Brain microvascular endothelial cell (primary cell): ENCODE measurements around the gene CHST9.
A peak's percentile ranks its signal among the peaks of the same experiment; 100 is the strongest.
"Not testable (repeated sequence)": the region's sequence is repeated elsewhere in the genome, so short reads cannot be mapped to it uniquely, and the experiment has no call there.

Experiments used
- DNase-seq: peaks from one replicate; pipeline ENCODE4 v3.0.0-alpha.2; 2020
- H3K27ac ChIP-seq: fragments of 250-450 bp; sonication (Bioruptor Pico); 2 replicates; pipeline ENCODE4 v1.5.1; 2020; ENCODE audit warnings: mild to moderate bottlenecking, moderate library complexity
- H3K27me3 ChIP-seq: fragments of 250-450 bp; sonication (Bioruptor Pico); replicated peaks from 2 replicates; pipeline ENCODE4 v1.5.1; 2020; ENCODE audit warnings: mild to moderate bottlenecking
- H3K36me3 ChIP-seq: fragments of 250-450 bp; sonication (Bioruptor Pico); replicated peaks from 2 replicates; pipeline ENCODE4 v1.5.1; 2020; ENCODE audit warnings: mild to moderate bottlenecking
- H3K4me3 ChIP-seq: 2 replicates; pipeline ENCODE4 v1.5.1; 2011; ENCODE audit warnings: low read depth, mild to moderate bottlenecking, control low read depth, low read length, moderate library complexity
- CTCF ChIP-seq: IDR thresholded peaks from 2 replicates; pipeline ENCODE4 v1.5.1; 2011; ENCODE audit warnings: low read depth, mild to moderate bottlenecking, moderate library complexity, low read length, control low read depth, inconsistent platforms; ENCODE audit errors: missing control alignments
- in situ Hi-C: cut with HindIII; loops from 2 replicates; pipeline ENCODE4 v1.10.0; 2017; ENCODE audit warnings: low sequenced_read_pairs, low pct_ligation_motif_present

CHST9 gene

GRCh38 chr18:27164905-27165304, 20.2 kb downstream of the CHST9 start:
- no peaks in the 10 kb centered on the region for H3K27me3 ChIP-seq
- no peak overlapping the region for H3K4me3 ChIP-seq
- no peaks in the 10 kb centered on the region for H3K36me3 ChIP-seq
- no peak overlapping the region for H3K27ac ChIP-seq
- in situ Hi-C loops, result no loop called here
- no peak for DNase-seq
- TF ChIP-seq CTCF, result no peak

GRCh38 chr18:27163197-27163716, 21.9 kb downstream of the CHST9 start:
- peak; percentile 20 for TF ChIP-seq CTCF
- H3K4me3 ChIP-seq, H3K36me3 ChIP-seq, DNase-seq, in situ Hi-C loops, H3K27me3 ChIP-seq, H3K27ac ChIP-seq: not testable (repeated sequence)

DNA sequence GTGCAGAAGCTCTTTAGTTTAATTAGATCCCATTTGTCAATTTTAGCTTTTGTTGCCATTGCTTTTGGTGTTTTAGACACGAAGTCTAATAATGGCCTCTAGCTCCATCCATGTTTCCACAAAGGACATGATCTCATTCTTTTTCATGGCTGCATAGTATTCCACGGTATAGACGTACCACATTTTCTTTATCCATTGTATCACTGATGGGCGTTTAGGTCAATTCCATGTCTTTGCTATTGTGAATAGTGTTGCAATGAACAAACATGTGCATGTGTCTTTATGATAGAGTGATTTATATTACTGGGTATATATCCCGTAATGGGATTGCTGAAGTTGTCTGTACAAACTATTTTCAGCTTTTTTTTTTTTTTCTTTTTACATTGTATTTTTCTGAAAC, 35.9 kb downstream of the CHST9 start:
- H3K36me3 ChIP-seq, H3K27ac ChIP-seq, DNase-seq, H3K27me3 ChIP-seq, in situ Hi-C loops, H3K4me3 ChIP-seq: not testable (repeated sequence)

DNA sequence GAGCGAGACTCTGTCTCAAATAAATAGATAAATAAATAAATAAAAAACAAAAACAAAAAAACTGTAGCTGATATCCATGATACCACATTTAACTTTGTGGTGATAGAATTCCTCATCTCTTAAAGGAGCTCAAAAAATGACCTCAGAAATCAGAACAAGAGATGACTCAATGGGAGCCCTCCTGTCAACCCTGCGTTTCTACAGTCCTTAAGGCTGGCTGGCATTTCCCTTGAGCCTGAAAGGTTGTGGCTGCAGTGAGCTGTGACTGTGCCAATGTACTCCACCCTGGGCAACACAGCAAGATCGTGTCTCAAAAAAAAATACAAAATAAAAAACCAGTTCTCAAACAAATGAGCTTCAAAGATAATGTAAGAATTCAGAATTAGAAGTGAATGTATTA, 40.4 kb downstream of the CHST9 start:
- no peaks in the 10 kb centered on the region for H3K36me3 ChIP-seq
- H3K27me3 ChIP-seq, result no peaks in the 10 kb centered on the region
- DNase-seq, result no peak
- no peak overlapping the region for H3K27ac ChIP-seq
- no peak overlapping the region for H3K4me3 ChIP-seq
- in situ Hi-C loops, result no loop called here
- TF ChIP-seq CTCF, result no peak

- Histone ChIP-seq H3K4me3 (no peak overlapping the region), H3K36me3 (no peaks in the 10 kb centered on the region), H3K27me3 (no peaks in the 10 kb centered on the region), H3K27ac (no peak overlapping the region)
- no peak for TF ChIP-seq CTCF
- no peak for DNase-seq
- in situ Hi-C loops, result no loop called here
Observed at GRCh38 chr18:27143580-27144287, 41.4 kb downstream of the CHST9 start.

DNA sequence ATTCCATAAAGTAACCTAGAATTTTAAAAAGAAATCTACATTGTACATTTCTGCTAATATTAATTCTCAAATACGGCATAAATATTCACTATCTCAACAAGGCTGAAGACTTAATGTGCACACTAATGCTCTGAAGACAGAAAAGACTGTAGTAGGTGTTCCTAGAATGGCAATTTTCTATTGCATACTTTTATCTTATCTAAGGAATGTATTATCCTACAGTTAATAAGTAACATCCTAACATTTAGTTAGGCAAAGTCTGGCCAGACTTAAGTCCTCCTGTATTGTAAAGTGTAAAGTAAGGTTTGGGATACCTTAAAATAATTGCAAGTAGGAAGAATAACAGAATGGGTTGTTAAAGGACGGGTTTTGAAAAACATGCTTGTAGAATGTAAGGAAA, 42.2 kb downstream of the CHST9 start:
- in situ Hi-C loops, result no loop called here
- Histone ChIP-seq H3K27ac (no peak overlapping the region), H3K4me3 (no peak overlapping the region), H3K27me3 (no peaks in the 10 kb centered on the region), H3K36me3 (no peaks in the 10 kb centered on the region)
- DNase-seq, result no peak
- TF ChIP-seq CTCF, result no peak
